GM21447 (cell line): Measurements from ENCODE around the gene PLEKHN1.

Experiments
- ATAC-seq: cut with Tn5 transposase; IDR thresholded peaks from one replicate; pipeline ENCODE4 v1.9.1; 2021; ENCODE audit not compliant: unreplicated experiment

PLEKHN1 gene

GRCh38 chr1:929712-930632 lies 36.3 kb upstream of the PLEKHN1 start:
- ATAC-seq, result no peak

- ATAC-seq, result no peak
Measured at GRCh38 chr1:930633-931138, 35.6 kb upstream of the PLEKHN1 start.

GRCh38 chr1:931380-932172 lies 34.7 kb upstream of the PLEKHN1 start:
- ATAC-seq, result no peak

DNA sequence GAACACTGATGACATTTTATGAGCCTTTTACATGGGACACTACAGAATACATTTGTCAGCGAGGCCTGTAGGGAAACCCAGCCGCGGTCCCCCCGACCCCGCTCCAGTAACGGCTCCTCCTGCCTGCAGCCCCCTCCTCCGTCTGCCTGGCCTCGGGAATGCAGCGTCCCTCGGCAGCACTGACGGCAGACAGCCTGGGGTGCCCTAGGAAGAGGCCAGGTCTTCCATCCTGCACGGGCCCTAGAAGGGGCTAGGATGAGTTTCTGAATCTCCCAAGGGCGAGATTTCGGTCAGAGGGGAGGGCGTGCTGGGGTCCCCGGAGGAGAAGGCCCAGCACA lies 34.1 kb upstream of the PLEKHN1 start:
- no peak for ATAC-seq

DNA sequence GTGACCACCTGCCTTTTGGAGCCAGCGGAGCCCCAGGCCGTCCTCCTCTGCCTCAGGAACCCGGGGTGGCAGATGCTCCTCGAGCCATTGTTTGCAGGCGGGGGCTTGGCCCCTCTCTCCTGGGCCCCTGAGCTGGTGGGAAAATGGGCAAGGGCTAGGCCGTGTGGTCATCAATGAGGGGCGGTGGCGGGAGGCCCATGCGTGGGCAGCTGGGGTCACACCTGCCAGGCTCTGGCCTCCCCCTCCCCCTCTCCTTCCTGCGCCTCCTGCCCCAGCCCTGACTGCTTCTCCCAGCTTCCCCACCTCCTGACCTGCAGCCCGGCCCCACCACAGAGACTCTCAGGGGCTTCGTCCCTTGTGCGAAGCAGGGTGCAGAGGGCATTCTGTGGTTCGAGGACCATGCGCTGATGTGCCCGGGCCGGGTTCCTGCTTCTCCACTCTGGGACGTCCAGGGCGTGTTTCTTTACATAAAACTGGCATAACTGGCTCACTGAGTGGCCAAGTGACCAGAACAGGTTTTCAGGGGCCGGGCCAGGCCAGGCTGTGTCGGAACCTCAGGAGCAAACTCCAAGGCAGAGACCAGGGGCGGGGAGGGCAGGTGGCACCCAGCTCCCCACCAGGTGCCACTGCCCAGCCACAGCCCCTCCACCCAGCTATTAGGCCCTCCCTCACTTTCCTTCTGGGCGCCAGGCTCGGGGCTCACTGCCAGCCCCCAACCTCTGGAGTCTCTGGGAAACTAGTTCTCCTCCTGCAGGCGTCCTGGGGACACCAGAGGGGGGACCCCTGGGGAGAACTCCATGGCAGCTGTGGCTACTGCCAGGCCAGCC lies 33.3 kb upstream of the PLEKHN1 start:
- no peak for ATAC-seq

GRCh38 chr1:933603-933940 lies 32.7 kb upstream of the PLEKHN1 start:
- no peak for ATAC-seq

DNA sequence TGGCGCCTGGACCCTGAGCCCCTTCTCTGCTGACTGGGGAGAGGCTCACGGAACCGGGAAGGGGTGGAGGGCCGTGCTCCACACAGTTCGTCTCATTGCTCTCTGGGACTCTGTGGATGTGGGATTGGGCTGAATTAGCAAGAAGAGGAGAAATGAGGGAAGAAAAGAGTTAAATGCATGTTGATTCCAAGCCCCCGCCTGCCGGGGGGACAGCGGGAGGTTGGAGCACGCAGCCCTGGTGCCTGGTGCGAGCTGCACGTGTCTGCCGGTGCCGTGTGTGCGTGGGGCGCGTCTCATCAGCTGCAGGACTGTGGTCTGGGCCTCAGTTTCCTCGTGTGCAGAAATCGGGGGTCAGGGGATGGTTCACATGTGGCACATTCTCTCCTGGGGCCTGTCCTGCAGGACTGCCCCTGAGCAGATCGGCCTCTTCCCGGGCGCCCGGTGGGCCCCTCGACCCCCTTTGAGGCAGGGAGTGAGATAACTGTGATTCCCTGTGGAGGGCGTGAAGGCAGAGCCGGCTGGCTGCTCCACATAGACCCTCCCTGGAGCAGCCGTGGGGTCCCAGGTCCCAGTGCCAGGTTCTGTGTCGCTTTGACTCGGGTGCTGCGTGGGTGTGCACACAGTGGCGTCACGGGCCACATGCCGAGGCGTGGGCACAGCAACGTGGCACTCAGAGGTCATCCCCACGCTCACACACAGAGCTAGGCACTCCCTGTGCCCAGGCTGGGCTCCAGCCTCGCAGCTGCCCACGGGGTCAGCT lies 31.1 kb upstream of the PLEKHN1 start:
- ATAC-seq, result no peak

DNA sequence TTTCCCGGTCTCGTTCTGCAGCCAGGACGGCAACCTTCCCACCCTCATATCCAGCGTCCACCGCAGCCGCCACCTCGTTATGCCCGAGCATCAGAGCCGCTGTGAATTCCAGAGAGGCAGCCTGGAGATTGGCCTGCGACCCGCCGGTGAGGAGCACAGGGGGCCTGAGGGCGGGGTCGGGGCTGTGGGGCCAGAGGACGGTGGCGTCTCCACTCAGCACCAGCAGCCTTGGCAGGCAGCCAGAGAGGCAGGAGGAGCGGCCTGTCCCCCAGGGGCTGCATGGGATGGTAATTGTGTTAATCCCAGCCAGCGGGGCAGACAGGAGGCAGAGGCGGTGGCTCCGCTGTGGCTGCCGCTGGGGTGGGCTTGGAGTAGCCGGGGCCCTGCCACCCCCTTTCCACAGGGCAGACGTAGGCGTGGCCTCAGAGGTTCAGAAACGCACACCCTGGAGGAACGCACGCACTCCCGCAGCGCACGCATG lies 30.5 kb upstream of the PLEKHN1 start:
- ATAC-seq, result no peak

GRCh38 chr1:936348-937264 lies 29.7 kb upstream of the PLEKHN1 start:
- ATAC-seq, result no peak

DNA sequence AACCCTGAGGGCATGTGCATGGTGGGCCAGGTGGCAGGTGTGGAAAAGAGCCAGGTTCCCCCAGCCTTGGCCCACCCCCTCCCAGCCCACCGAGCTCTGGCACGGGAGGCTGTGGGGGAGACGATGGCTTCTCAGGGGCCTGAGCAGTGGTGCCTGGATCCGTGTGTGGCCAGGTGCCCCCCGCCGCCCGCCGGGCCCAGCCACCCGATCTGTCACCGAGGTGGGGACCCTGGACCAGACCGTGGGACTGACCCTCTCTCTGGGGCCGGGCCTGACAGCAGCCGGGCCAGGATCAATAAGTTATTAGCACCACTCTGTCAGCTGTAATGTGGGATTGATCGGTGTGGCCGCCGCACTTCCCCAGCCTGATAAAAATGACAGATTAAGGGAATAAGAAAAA lies 28.8 kb upstream of the PLEKHN1 start:
- ATAC-seq, result no peak

GRCh38 chr1:938088-938683 lies 28.1 kb upstream of the PLEKHN1 start:
- ATAC-seq, result no peak

DNA sequence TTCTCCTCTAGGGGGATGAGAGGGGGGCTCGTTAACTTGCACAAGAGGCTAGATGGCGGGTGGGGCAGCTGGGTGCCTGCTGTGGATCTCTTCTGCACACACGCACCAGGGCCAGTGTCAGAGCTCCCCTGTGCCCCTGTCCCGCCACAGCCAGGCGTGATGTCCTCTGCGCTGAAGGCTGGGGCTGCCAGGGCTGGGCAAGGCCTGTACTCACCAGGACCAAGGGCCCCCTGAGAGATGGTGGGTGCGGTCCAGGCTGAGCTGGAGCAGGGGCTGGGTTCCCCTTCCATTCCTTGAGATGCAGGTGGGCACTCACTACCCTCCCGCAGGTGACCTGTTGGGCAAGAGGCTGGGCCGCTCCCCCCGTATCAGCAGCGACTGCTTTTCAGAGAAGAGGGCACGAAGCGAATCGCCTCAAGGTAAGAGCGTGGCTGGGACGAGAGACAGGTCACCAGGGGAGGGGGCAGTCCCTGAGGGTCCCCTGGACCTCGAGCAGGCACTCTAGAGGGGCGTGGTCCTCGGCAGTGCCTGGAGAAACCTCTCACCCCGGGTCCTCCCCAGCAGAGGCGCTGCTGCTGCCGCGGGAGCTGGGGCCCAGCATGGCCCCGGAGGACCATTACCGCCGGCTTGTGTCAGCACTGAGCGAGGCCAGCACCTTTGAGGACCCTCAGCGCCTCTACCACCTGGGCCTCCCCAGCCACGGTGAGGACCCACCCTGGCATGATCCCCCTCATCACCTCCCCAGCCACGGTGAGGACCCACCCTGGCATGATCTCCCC lies 27.4 kb upstream of the PLEKHN1 start:
- no peak for ATAC-seq

GRCh38 chr1:939511-940106 lies 26.7 kb upstream of the PLEKHN1 start:
- ATAC-seq, result no peak

GRCh38 chr1:940107-941014 lies 25.9 kb upstream of the PLEKHN1 start:
- ATAC-seq, result no peak

DNA sequence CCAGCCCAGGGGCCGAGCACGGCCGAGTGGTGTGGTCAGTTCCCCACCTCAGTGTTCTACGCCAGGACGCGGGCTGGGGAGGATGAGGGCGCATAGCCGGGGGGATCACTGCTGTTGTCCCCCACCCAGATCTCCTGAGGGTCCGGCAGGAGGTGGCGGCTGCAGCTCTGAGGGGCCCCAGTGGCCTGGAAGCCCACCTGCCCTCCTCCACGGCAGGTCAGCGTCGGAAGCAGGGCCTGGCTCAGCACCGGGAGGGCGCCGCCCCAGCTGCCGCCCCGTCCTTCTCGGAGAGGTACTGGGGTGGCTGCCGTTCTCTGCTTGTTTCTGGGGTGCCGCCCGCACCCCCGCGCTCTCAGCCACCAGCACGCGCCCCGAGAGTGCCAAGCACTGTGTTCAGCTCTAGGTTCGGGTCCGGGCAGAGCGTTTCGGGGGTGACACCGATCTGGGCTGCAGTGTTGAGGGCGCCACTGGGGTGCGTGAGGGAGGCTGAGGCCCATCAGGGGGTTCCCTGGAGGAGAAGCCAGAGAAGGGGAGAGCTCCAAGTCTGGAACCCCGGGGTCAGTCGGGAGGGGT lies 25.2 kb upstream of the PLEKHN1 start:
- ATAC-seq, result no peak

GRCh38 chr1:941588-942383 lies 24.5 kb upstream of the PLEKHN1 start:
- ATAC-seq, result no peak
